HG03045 (cell line): ENCODE results near the gene TXLNB.
"Not testable (repeated sequence)": the region's sequence is repeated elsewhere in the genome, so short reads cannot be mapped to it uniquely, and the experiment has no call there.

Experiments used
- ATAC-seq: cut with Tn5 transposase; IDR thresholded peaks from one replicate; pipeline ENCODE4 v1.9.1; 2021; ENCODE audit warnings: mild to moderate bottlenecking, moderate library complexity; ENCODE audit not compliant: unreplicated experiment

The TXLNB gene

GRCh38 chr6:139240161-139241010 lies 51.4 kb downstream of the TXLNB start:
- ATAC-seq, result no peak

GRCh38 chr6:139239064-139239463 lies 52.7 kb downstream of the TXLNB start:
- no peak for ATAC-seq

GRCh38 chr6:139236105-139236504 lies 55.7 kb downstream of the TXLNB start:
- no peak for ATAC-seq

GRCh38 chr6:139235661-139236060 lies 56.1 kb downstream of the TXLNB start:
- no peak for ATAC-seq

- not testable (repeated sequence) for ATAC-seq
Measured at GRCh38 chr6:139234193-139234592, 57.6 kb downstream of the TXLNB start.

- no peak for ATAC-seq
Measured at GRCh38 chr6:139231206-139231605, 60.6 kb downstream of the TXLNB start.

GRCh38 chr6:139230391-139230840 lies 61.4 kb downstream of the TXLNB start:
- ATAC-seq, result no peak

- not testable (repeated sequence) for ATAC-seq
Measured at GRCh38 chr6:139228387-139228786, 63.4 kb downstream of the TXLNB start.

- ATAC-seq, result no peak
Measured at GRCh38 chr6:139219746-139220145, 72.1 kb downstream of the TXLNB start.

- ATAC-seq, result peak; percentile 100
Measured at GRCh38 chr6:139219271-139219729, 72.5 kb downstream of the TXLNB start.

- not testable (repeated sequence) for ATAC-seq
Measured at GRCh38 chr6:139212460-139212859, 79.3 kb downstream of the TXLNB start.

- not testable (repeated sequence) for ATAC-seq
Measured at GRCh38 chr6:139210766-139211165, 81.0 kb downstream of the TXLNB start.

GRCh38 chr6:139205843-139206242 lies 86.0 kb downstream of the TXLNB start:
- ATAC-seq, result no peak

- no peak for ATAC-seq
Measured at GRCh38 chr6:139204978-139205377, 86.8 kb downstream of the TXLNB start.

GRCh38 chr6:139201378-139201777 lies 90.4 kb downstream of the TXLNB start:
- no peak for ATAC-seq

- ATAC-seq, result no peak
Measured at GRCh38 chr6:139198529-139199288, 93.1 kb downstream of the TXLNB start.

- no peak for ATAC-seq
Measured at GRCh38 chr6:139194740-139195139, 97.1 kb downstream of the TXLNB start.
